Measurements from ENCODE around the gene UBASH3B. TPM values are rescaled to one million over a fixed set of nuclear protein-coding genes. Genes with fewer than 3 reads are reported as not detected.

The UBASH3B gene
- total and polyA plus RNA-seq, 2 of the 13 experiments (the other 11 are each of a cell fraction or from before 2014, with no cell fraction given) = 4.4 to 7.6 TPM

DNA sequence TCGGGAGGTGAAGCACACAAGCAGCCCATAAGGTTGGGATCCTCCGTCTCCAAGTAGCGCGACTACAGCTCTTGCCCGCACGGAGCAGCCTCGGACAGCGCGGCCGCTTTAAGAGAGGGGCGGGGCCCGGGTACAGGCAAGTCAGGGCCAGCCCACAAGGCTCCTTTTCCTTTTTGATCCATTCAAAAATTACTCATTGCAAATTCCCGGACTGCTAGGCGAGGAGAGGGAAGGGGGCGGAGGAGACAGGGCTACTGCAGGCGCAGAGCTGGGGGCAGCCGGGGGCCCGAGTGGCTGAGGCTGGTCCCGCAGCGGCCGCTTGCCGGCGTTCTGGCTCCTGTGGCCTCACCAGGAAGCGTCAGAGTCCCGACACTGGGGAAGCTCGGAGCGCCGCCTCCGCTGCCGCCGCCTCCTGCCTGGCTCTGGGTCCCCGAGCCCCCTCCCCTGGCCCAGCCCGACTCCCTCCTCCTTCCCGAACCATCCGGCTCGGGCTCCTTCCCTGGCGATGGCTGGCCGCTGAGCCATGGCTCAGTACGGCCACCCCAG, at the start of gene UBASH3B (continued):
- TF ChIP-seq KLF12 (CRISPR knock-in tag; IDR thresholded peaks at IDR 0.05; ENCODE audit: borderline replicate concordance) (peak; percentile 49; the same call in 1 of the 2 replicates), ZNF841 (CRISPR knock-in tag; IDR thresholded peaks at IDR 0.05; ENCODE audit: borderline replicate concordance) (no peak), JUNB (CRISPR knock-in tag; IDR thresholded peaks at IDR 0.05; ENCODE audit: borderline replicate concordance) (no peak), CAMTA2 (CRISPR knock-in tag; IDR thresholded peaks at IDR 0.05; ENCODE audit: borderline replicate concordance) (0 out of 2 replicates have a peak, but pooled peaks have one; percentile 82), ZNF430 (CRISPR knock-in tag; IDR thresholded peaks at IDR 0.05) (peak; percentile 50), GABPB1 (CRISPR knock-in tag; IDR thresholded peaks at IDR 0.05) (peak; percentile 60; the same call in 1 of the 2 replicates), NFE2L1 (CRISPR knock-in tag; IDR thresholded peaks at IDR 0.05; ENCODE audit: borderline replicate concordance) (no peak), ZNF572 (CRISPR knock-in tag; IDR thresholded peaks at IDR 0.05) (no peak), ZBTB20 (CRISPR knock-in tag; IDR thresholded peaks at IDR 0.05; ENCODE audit: borderline replicate concordance, low read depth) (no peak), FIP1L1 (IDR thresholded peaks at IDR 0.05; ENCODE audit: borderline replicate concordance, insufficient read depth, low read depth, low read length) (no peak), SRSF4 (IDR thresholded peaks at IDR 0.05; ENCODE audit: low read depth, low read length, poor library complexity, severe bottlenecking) (no peak), POLR2AphosphoS2 (IDR thresholded peaks at IDR 0.05; ENCODE audit: low read depth, low read length) (no peak)
- TF ChIP-seq, protein P1, sequence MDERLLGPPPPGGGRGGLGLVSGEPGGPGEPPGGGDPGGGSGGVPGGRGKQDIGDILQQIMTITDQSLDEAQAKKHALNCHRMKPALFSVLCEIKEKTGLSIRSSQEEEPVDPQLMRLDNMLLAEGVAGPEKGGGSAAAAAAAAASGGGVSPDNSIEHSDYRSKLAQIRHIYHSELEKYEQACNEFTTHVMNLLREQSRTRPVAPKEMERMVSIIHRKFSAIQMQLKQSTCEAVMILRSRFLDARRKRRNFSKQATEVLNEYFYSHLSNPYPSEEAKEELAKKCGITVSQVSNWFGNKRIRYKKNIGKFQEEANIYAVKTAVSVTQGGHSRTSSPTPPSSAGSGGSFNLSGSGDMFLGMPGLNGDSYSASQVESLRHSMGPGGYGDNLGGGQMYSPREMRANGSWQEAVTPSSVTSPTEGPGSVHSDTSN (CRISPR knock-in tag; IDR thresholded peaks at IDR 0.05) = no peak
- TF ChIP-seq, protein P2, sequence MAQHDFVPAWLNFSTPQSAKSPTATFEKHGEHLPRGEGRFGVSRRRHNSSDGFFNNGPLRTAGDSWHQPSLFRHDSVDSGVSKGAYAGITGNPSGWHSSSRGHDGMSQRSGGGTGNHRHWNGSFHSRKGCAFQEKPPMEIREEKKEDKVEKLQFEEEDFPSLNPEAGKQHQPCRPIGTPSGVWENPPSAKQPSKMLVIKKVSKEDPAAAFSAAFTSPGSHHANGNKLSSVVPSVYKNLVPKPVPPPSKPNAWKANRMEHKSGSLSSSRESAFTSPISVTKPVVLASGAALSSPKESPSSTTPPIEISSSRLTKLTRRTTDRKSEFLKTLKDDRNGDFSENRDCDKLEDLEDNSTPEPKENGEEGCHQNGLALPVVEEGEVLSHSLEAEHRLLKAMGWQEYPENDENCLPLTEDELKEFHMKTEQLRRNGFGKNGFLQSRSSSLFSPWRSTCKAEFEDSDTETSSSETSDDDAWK (CRISPR knock-in tag; IDR thresholded peaks at IDR 0.05) = no peak
- TF ChIP-seq, protein P3, sequence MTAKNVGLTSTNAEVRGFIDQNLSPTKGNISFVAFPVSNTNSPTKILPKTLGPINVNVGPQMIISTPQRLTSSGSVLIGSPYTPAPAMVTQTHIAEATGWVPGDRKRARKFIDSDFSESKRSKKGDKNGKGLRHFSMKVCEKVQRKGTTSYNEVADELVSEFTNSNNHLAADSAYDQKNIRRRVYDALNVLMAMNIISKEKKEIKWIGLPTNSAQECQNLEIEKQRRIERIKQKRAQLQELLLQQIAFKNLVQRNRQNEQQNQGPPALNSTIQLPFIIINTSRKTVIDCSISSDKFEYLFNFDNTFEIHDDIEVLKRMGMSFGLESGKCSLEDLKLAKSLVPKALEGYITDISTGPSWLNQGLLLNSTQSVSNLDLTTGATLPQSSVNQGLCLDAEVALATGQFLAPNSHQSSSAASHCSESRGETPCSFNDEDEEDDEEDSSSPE (CRISPR knock-in tag; IDR thresholded peaks at IDR 0.05) = no peak; the same call in 1 of the 2 replicates
- TF ChIP-seq, protein P4, sequence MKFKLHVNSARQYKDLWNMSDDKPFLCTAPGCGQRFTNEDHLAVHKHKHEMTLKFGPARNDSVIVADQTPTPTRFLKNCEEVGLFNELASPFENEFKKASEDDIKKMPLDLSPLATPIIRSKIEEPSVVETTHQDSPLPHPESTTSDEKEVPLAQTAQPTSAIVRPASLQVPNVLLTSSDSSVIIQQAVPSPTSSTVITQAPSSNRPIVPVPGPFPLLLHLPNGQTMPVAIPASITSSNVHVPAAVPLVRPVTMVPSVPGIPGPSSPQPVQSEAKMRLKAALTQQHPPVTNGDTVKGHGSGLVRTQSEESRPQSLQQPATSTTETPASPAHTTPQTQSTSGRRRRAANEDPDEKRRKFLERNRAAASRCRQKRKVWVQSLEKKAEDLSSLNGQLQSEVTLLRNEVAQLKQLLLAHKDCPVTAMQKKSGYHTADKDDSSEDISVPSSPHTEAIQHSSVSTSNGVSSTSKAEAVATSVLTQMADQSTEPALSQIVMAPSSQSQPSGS (CRISPR knock-in tag; IDR thresholded peaks at IDR 0.05) = no peak
- TF ChIP-seq, protein P5, sequence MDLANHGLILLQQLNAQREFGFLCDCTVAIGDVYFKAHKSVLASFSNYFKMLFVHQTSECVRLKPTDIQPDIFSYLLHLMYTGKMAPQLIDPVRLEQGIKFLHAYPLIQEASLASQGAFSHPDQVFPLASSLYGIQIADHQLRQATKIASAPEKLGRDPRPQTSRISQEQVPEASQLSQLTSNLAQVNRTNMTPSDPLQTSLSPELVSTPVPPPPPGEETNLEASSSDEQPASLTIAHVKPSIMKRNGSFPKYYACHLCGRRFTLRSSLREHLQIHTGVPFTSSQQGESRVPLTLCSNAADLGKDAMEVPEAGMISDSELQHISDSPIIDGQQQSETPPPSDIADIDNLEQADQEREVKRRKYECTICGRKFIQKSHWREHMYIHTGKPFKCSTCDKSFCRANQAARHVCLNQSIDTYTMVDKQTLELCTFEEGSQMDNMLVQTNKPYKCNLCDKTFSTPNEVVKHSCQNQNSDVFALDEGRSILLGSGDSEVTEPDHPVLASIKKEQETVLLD (CRISPR knock-in tag; IDR thresholded peaks at IDR 0.05; ENCODE audit: low read depth) = no peak
- TF ChIP-seq, protein P6, sequence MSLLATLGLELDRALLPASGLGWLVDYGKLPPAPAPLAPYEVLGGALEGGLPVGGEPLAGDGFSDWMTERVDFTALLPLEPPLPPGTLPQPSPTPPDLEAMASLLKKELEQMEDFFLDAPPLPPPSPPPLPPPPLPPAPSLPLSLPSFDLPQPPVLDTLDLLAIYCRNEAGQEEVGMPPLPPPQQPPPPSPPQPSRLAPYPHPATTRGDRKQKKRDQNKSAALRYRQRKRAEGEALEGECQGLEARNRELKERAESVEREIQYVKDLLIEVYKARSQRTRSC (CRISPR knock-in tag; IDR thresholded peaks at IDR 0.05; ENCODE audit: low read depth) = no peak
- TF ChIP-seq, protein P7, sequence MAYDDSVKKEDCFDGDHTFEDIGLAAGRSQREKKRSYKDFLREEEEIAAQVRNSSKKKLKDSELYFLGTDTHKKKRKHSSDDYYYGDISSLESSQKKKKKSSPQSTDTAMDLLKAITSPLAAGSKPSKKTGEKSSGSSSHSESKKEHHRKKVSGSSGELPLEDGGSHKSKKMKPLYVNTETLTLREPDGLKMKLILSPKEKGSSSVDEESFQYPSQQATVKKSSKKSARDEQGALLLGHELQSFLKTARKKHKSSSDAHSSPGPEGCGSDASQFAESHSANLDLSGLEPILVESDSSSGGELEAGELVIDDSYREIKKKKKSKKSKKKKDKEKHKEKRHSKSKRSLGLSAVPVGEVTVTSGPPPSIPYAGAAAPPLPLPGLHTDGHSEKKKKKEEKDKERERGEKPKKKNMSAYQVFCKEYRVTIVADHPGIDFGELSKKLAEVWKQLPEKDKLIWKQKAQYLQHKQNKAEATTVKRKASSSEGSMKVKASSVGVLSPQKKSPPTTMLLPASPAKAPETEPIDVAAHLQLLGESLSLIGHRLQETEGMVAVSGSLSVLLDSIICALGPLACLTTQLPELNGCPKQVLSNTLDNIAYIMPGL (CRISPR knock-in tag; IDR thresholded peaks at IDR 0.05; ENCODE audit: borderline replicate concordance in 1 of 2, low read depth in 1 of 2) = peak in 1 of 2 experiments; percentile 54; a peak in 1 of 4 replicates

Measured in HepG2 (cell line).